Hepatic stellate cell (primary cell): ENCODE results near the gene DAAM1.

ENCODE experiments used
- DNase-seq: peaks from one replicate; pipeline ENCODE4 v3.0.0; 2011; ENCODE audit warnings: low spot score

Gene DAAM1

GRCh38 chr14:59314953-59315599 is 126.6 kb downstream of the DAAM1 start:
- DNase-seq = no peak

GRCh38 chr14:59316151-59316830 is 127.8 kb downstream of the DAAM1 start:
- no peak for DNase-seq

GRCh38 chr14:59317346-59317745 is 128.9 kb downstream of the DAAM1 start:
- no peak for DNase-seq

- DNase-seq = no peak
These were observed 129.5 kb downstream of the DAAM1 start for GRCh38 chr14:59317798-59318505.

- no peak for DNase-seq
These were observed 130.4 kb downstream of the DAAM1 start for GRCh38 chr14:59318908-59319307.

- no peak for DNase-seq
These were observed 131.9 kb downstream of the DAAM1 start for GRCh38 chr14:59320361-59320760.

- DNase-seq = no peak
These were observed 132.5 kb downstream of the DAAM1 start for GRCh38 chr14:59320763-59321625.

GRCh38 chr14:59321626-59321949 is 133.1 kb downstream of the DAAM1 start:
- DNase-seq = no peak

- DNase-seq = no peak
These were observed 137.4 kb downstream of the DAAM1 start for GRCh38 chr14:59325906-59326305.

- DNase-seq = no peak
These were observed 140.0 kb downstream of the DAAM1 start for GRCh38 chr14:59328454-59328853.

GRCh38 chr14:59330455-59330854 is 142.0 kb downstream of the DAAM1 start:
- DNase-seq = no peak

- no peak for DNase-seq
These were observed 142.8 kb downstream of the DAAM1 start for GRCh38 chr14:59331217-59331616.

GRCh38 chr14:59332727-59333126 is 144.3 kb downstream of the DAAM1 start:
- DNase-seq = peak; percentile 84

- no peak for DNase-seq
These were observed 144.8 kb downstream of the DAAM1 start for GRCh38 chr14:59333235-59333634.

GRCh38 chr14:59333668-59334067 is 145.2 kb downstream of the DAAM1 start:
- peak; percentile 68 for DNase-seq

- DNase-seq = no peak
These were observed 145.8 kb downstream of the DAAM1 start for GRCh38 chr14:59334253-59334652.

- DNase-seq = no peak
These were observed 147.6 kb downstream of the DAAM1 start for GRCh38 chr14:59336098-59336497.

- DNase-seq = no peak
These were observed 148.2 kb downstream of the DAAM1 start for GRCh38 chr14:59336706-59337105.

- DNase-seq = no peak
These were observed 148.7 kb downstream of the DAAM1 start for GRCh38 chr14:59337141-59337611.

GRCh38 chr14:59338761-59339160 is 150.3 kb downstream of the DAAM1 start:
- no peak for DNase-seq

- no peak for DNase-seq
These were observed 151.3 kb downstream of the DAAM1 start for GRCh38 chr14:59339524-59340330.
